AG04449 (cell line): ENCODE measurements around the gene ILF3.

ENCODE experiments used
- CTCF ChIA-PET: fragments of 350-600 bp; formaldehyde crosslinking; extraction: SDS; loops from one replicate; lab custom pipeline; 2021; ENCODE audit warnings: antibody characterized with exemption; lab: Yijun Ruan, JAX
- POLR2A ChIA-PET: fragments of 400-600, 350-600 bp; formaldehyde crosslinking; extraction: SDS; loops from one replicate; lab custom pipeline; 2020; ENCODE audit warnings: antibody characterized with exemption, inconsistent platforms; lab: Yijun Ruan, JAX
- DNase-seq: peaks from one replicate; pipeline ENCODE4 v3.0.0-alpha.2; 2010; ENCODE audit warnings: low read depth, low spot score
- H3K4me3 ChIP-seq: 2 replicates; pipeline ENCODE4 v1.5.1; 2011; ENCODE audit warnings: low read depth, mild to moderate bottlenecking, control low read depth, low read length
- CTCF ChIP-seq: IDR thresholded peaks from one replicate; pipeline ENCODE4 v1.5.1; 2011; ENCODE audit warnings: mild to moderate bottlenecking, moderate library complexity, low read length, control low read depth, inconsistent platforms; ENCODE audit not compliant: insufficient read depth; ENCODE audit errors: missing control alignments

ILF3 gene

GRCh38 chr19:10729411-10729810, 75.3 kb downstream of the ILF3 start:
- no peak for DNase-seq
- CTCF ChIA-PET: no interaction called here
- TF ChIP-seq CTCF: no peak
- no peak overlapping the region for H3K4me3 ChIP-seq
- POLR2A ChIA-PET: no interaction called here

GRCh38 chr19:10730932-10731331, 76.8 kb downstream of the ILF3 start:
- H3K4me3 ChIP-seq: no peak overlapping the region
- no peak for TF ChIP-seq CTCF
- POLR2A ChIA-PET: no interaction called here
- CTCF ChIA-PET: interaction anchor here (1.0 to 1.7 kb wide), 4 partner anchors 128 to 134 kb away, joined by 3 to 11 read pairs (median 4); no protein-coding TSS in a partner anchor
- DNase-seq: no peak

GRCh38 chr19:10735741-10736140, 81.6 kb downstream of the ILF3 start:
- CTCF ChIA-PET: no interaction called here
- no peak for TF ChIP-seq CTCF
- POLR2A ChIA-PET: no interaction called here
- no peak for DNase-seq
- no peak overlapping the region for H3K4me3 ChIP-seq

- POLR2A ChIA-PET: no interaction called here
- DNase-seq: no peak
- no peak overlapping the region for H3K4me3 ChIP-seq
- CTCF ChIA-PET: interaction anchor here (1.2 kb wide), 1 partner anchor 128 kb away, joined by 5 read pairs; no protein-coding TSS in a partner anchor
- no peak for TF ChIP-seq CTCF
Observed at GRCh38 chr19:10736189-10736588, 82.0 kb downstream of the ILF3 start.

- no peak for TF ChIP-seq CTCF
- POLR2A ChIA-PET: no interaction called here
- DNase-seq: no peak
- H3K4me3 ChIP-seq: no peak overlapping the region
- CTCF ChIA-PET: interaction anchor here (1.2 kb wide), 1 partner anchor 127 kb away, joined by 5 read pairs; no protein-coding TSS in a partner anchor
Observed at GRCh38 chr19:10736916-10737551, 82.9 kb downstream of the ILF3 start.

- ChIA-PET CTCF (no interaction called here), POLR2A (no interaction called here)
- no peak overlapping the region for H3K4me3 ChIP-seq
- no peak for DNase-seq
- TF ChIP-seq CTCF: no peak
Observed at GRCh38 chr19:10737722-10738121, 83.6 kb downstream of the ILF3 start.
